IMR-90 (cell line): Measurements from ENCODE around the gene AQP12B. TPM values are rescaled to one million over a fixed set of nuclear protein-coding genes. Genes with fewer than 3 reads are reported as not detected.

Experiments used
- ATAC-seq: fragments of 200-7000 bp; cut with Tn5 transposase; 2 replicates; pipeline ENCODE4 v1.9.1; 2020; ENCODE audit warnings: low read depth, mild to moderate bottlenecking, moderate library complexity
- BruUV-seq: library from RNA; stranded (reverse); fragments of 400-500 nt; replicated peaks from 2 replicates; lab custom pipeline; 2021; lab: Mats Ljungman, UMichigan
- CTCF ChIA-PET: fragments of 300-600 bp; formaldehyde crosslinking; extraction: SDS; loops from one replicate; lab custom pipeline; 2021; ENCODE audit warnings: antibody characterized with exemption; lab: Yijun Ruan, JAX
- POLR2A ChIA-PET: fragments of 300-600 bp; sonication (Branson Sonifier 250); formaldehyde crosslinking; loops from one replicate; lab custom pipeline; 2022; ENCODE audit warnings: antibody characterized with exemption; ENCODE audit not compliant: unreplicated experiment; lab: Charles Lee
- DNase-seq: peaks from one replicate; pipeline ENCODE4 v3.0.0; 2013
- H2AFZ ChIP-seq: replicated peaks from 2 replicates; pipeline ENCODE3; 2013; ENCODE audit warnings: low read length, mild to moderate bottlenecking; ENCODE audit not compliant: poor library complexity
- H2AK5ac ChIP-seq: 2 replicates; pipeline ENCODE4 v1.6.1; 2013; ENCODE audit warnings: low read depth, low read length, inconsistent platforms
- H2AK9ac ChIP-seq: replicated peaks from 2 replicates; pipeline ENCODE3; 2013; ENCODE audit warnings: mild to moderate bottlenecking, low read depth, low read length, moderate library complexity; ENCODE audit not compliant: poor library complexity
- H2BK120ac ChIP-seq: 2 replicates; pipeline ENCODE4 v1.6.1; 2013; ENCODE audit warnings: low read depth, low read length, inconsistent platforms
- H2BK15ac ChIP-seq: 3 replicates; pipeline ENCODE4 v1.6.1; 2013; ENCODE audit warnings: low read depth, low read length, inconsistent platforms
- H2BK20ac ChIP-seq: 2 replicates; pipeline ENCODE4 v1.6.1; 2013; ENCODE audit warnings: low read depth, mild to moderate bottlenecking, inconsistent platforms, low read length, moderate library complexity
- H2BK5ac ChIP-seq: 2 replicates; pipeline ENCODE4 v1.6.1; 2013; ENCODE audit warnings: mild to moderate bottlenecking, low read depth, low read length, inconsistent platforms; ENCODE audit not compliant: poor library complexity, severe bottlenecking
- H3K14ac ChIP-seq: replicated peaks from 2 replicates; pipeline ENCODE4 v1.6.1; 2013; ENCODE audit warnings: low read depth, low read length, inconsistent platforms
- H3K18ac ChIP-seq: 2 replicates; pipeline ENCODE4 v1.6.1; 2013; ENCODE audit warnings: low read depth, low read length, control low read depth
- H3K23ac ChIP-seq: 2 replicates; pipeline ENCODE4 v1.6.1; 2013; ENCODE audit warnings: low read depth, low read length, inconsistent platforms
- H3K27ac ChIP-seq: 2 replicates; pipeline ENCODE4 v1.5.1; 2013; ENCODE audit warnings: mild to moderate bottlenecking, control low read depth, low read length; ENCODE audit not compliant: insufficient read depth
- H3K27me3 ChIP-seq: 2 replicates; pipeline ENCODE4 v1.6.1; 2013; ENCODE audit warnings: low read length; ENCODE audit not compliant: control insufficient read depth, insufficient read depth
- H3K36me3 ChIP-seq: 2 replicates; pipeline ENCODE4 v1.6.1; 2013; ENCODE audit warnings: low read length, mixed read lengths; ENCODE audit not compliant: control insufficient read depth, insufficient read depth
- H3K4ac ChIP-seq: 2 replicates; pipeline ENCODE4 v1.6.1; 2013; ENCODE audit warnings: low read depth, low read length, inconsistent platforms
- H3K4me1 ChIP-seq: 2 replicates; pipeline ENCODE4 v1.6.1; 2013; ENCODE audit warnings: low read length, mixed read lengths; ENCODE audit not compliant: control insufficient read depth, insufficient read depth
- H3K4me2 ChIP-seq: 2 replicates; pipeline ENCODE4 v1.6.1; 2013; ENCODE audit warnings: low read depth, mild to moderate bottlenecking, control low read depth, low read length, moderate library complexity
- H3K4me3 ChIP-seq: 2 replicates; pipeline ENCODE4 v1.5.1; 2013; ENCODE audit warnings: low read depth, mild to moderate bottlenecking, control low read depth, low read length, moderate library complexity; ENCODE audit not compliant: insufficient read depth
- H3K56ac ChIP-seq: 2 replicates; pipeline ENCODE4 v1.6.1; 2013; ENCODE audit warnings: low read length, inconsistent platforms; ENCODE audit not compliant: insufficient read depth; ENCODE audit errors: extremely low read depth
- H3K79me1 ChIP-seq, 2 experiments: 2 replicates each; pipeline ENCODE4 v1.6.1; 2013; ENCODE audit warnings: low read length in 2 of 2, inconsistent platforms in 1 of 2, low read depth in 1 of 2
- H3K9ac ChIP-seq: 2 replicates; pipeline ENCODE4 v1.6.1; 2013; ENCODE audit warnings: low read depth, low read length, control low read depth
- H3K9me1 ChIP-seq: 2 replicates; pipeline ENCODE4 v1.6.1; 2013; ENCODE audit warnings: low read length, inconsistent platforms; ENCODE audit not compliant: insufficient read depth
- H3K9me3 ChIP-seq: 2 replicates; pipeline ENCODE4 v1.6.1; 2013; ENCODE audit warnings: low read length; ENCODE audit not compliant: control insufficient read depth, insufficient read depth
- H4K20me1 ChIP-seq: 2 replicates; pipeline ENCODE4 v1.6.1; 2013; ENCODE audit warnings: low read length, inconsistent platforms; ENCODE audit not compliant: insufficient read depth
- H4K5ac ChIP-seq: 2 replicates; pipeline ENCODE4 v1.6.1; 2013; ENCODE audit warnings: mild to moderate bottlenecking, low read depth, low read length, control low read depth
- H4K8ac ChIP-seq, 2 experiments: 2 replicates each; pipeline ENCODE4 v1.6.1; 2013; ENCODE audit warnings: low read depth in 2 of 2, low read length in 2 of 2, control low read depth in 1 of 2, inconsistent platforms in 1 of 2
- H4K91ac ChIP-seq: 2 replicates; pipeline ENCODE4 v1.6.1; 2013; ENCODE audit warnings: low read depth, low read length, inconsistent platforms; ENCODE audit not compliant: insufficient read depth
- BHLHE40 ChIP-seq: fragments of 150-350 bp; IDR thresholded peaks from 2 replicates; pipeline ENCODE4 v1.6.1; 2016; ENCODE audit warnings: mild to moderate bottlenecking, low read depth, low read length
- CEBPB ChIP-seq: IDR thresholded peaks from 2 replicates; pipeline ENCODE4 v1.6.1; 2012; ENCODE audit warnings: low read depth, low read length, improper control_type of control experiment
- FOS ChIP-seq: fragments of 150-350 bp; IDR thresholded peaks from 2 replicates; pipeline ENCODE4 v1.6.1; 2016; ENCODE audit warnings: low read depth, low read length
- MAFK ChIP-seq: IDR thresholded peaks from 2 replicates; pipeline ENCODE4 v1.6.1; 2012; ENCODE audit warnings: low read depth, low read length, improper control_type of control experiment
- MAZ ChIP-seq: IDR thresholded peaks from 2 replicates; pipeline ENCODE4 v1.6.1; 2012; ENCODE audit warnings: low read depth, mild to moderate bottlenecking, low read length, improper control_type of control experiment, moderate library complexity, borderline replicate concordance
- RAD21 ChIP-seq: IDR thresholded peaks from 2 replicates; pipeline ENCODE4 v1.6.1; 2012; ENCODE audit warnings: low read length, improper control_type of control experiment
- RCOR1 ChIP-seq: IDR thresholded peaks from 2 replicates; pipeline ENCODE4 v1.6.1; 2012; ENCODE audit warnings: mild to moderate bottlenecking, low read length, improper control_type of control experiment; ENCODE audit not compliant: insufficient replicate concordance
- WGBS, 2 experiments: methylation state at CpG; one replicate each; pipeline versions ENCODE4 v1.1.5 to v1.1.7; 2013; ENCODE audit warnings: missing lambda C conversion rate in 2 of 2; ENCODE audit not compliant: insufficient read length in 1 of 2; ENCODE audit errors: extremely low coverage in 2 of 2; 5-methylcytosine and 5-hydroxymethylcytosine counted together
- dilution Hi-C: fragments of 300-500 bp; cut with HindIII; formaldehyde crosslinking; loops from one replicate; pipeline ENCODE4 v1.14.3; 2018; ENCODE audit warnings: low sequenced_read_pairs; ENCODE audit not compliant: unreplicated experiment
- in situ Hi-C: fragments of 300-500 bp; cut with MboI; formaldehyde crosslinking; loops from 3 replicates; pipeline ENCODE4 v1.14.3; 2019; ENCODE audit warnings: low sequenced_read_pairs, inconsistent platforms, mixed read lengths
- intact Hi-C: fragments of 100-400 bp; cut with micrococcal nuclease; formaldehyde crosslinking; loops from 2 replicates; pipeline ENCODE4 v1.10.0; 2022
- polyA plus RNA-seq, 3 experiments: library from polyadenylated mRNA; depleted of rRNA; stranded (reverse); fragments of >200 nt; gene quantifications; 2 replicates each; pipeline ENCODE4 v1.2.3, GENCODE V29; 2012; ENCODE audit warnings: low replicate concordance in 1 of 3
- total RNA-seq: library from RNA; depleted of rRNA; stranded (reverse); fragments of >200 nt; gene quantifications from 2 replicates; pipeline ENCODE4 v1.2.3, GENCODE V29; 2012
- TF ChIP-seq, protein P1 (sequence below): fragments of 150-350 bp; IDR thresholded peaks from 2 replicates; pipeline ENCODE4 v1.6.1; 2017; ENCODE audit warnings: mild to moderate bottlenecking, antibody characterized with exemption, low read length, low read depth
- TF ChIP-seq, protein P2 (sequence below): conservative IDR thresholded peaks from 2 replicates; pipeline ENCODE4 v1.5.1; 2012; ENCODE audit warnings: mild to moderate bottlenecking, low read depth, low read length, improper control_type of control experiment

Gene AQP12B
- total and polyA plus RNA-seq, 2 of the 4 experiments (the other 2 are of a cell fraction): not detected

DNA sequence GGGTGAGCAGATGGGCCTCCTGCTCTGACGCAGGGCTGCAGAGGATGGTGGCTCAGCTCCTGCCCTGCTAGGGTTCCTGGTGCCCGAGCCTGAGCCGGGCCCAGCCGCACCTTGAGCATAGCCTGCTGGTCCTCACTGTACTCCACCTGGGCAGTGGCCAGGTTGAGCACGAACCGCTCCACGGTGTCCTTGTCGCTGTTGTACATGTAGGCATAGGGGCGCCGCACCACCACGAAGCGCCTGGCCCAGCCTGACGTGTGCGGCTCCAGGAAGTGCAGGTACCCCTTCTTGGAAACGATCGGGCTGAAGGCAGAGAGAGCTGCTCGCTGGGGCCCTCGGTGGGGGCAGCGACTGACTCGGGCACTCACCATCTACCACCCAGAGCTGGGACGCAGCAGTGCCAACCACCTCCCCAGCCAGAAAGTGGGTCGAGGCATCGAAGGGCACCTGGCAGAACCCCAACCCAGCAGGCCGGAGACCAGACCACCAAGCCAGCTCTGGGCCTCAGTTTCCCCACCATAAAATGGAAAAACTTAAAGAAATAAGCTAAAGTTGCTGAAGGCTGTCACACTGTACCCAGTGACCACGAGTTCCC is 36.3 kb upstream of the AQP12B start:
- Histone ChIP-seq H2AK5ac (no peak overlapping the region), H2BK5ac (no peak overlapping the region), H4K8ac (no peak overlapping the region), H3K79me1 (no peaks in the 10 kb centered on the region), H3K14ac (no peak overlapping the region), H2BK15ac (no peak overlapping the region), H3K23ac (no peak overlapping the region), H3K36me3 (no peaks in the 10 kb centered on the region), H3K4me2 (no peak overlapping the region), H3K9me1 (no peaks in the 10 kb centered on the region), H3K4me1 (no peaks in the 10 kb centered on the region), H3K4me3 (no peak overlapping the region), H4K20me1 (no peaks in the 10 kb centered on the region), H2BK120ac (no peak overlapping the region), H2BK20ac (no peak overlapping the region), H3K18ac (no peak overlapping the region), H3K9ac (no peak overlapping the region), H4K5ac (no peak overlapping the region), H3K4ac (no peak overlapping the region), H3K9me3 (no peaks in the 10 kb centered on the region), H2AK9ac (no peak overlapping the region), H3K27ac (no peak overlapping the region), H3K56ac (no peak overlapping the region), H4K91ac (no peak overlapping the region), H3K27me3 (peaks cover 39% of the 10 kb centered on the region; the same call in 1 of the 2 replicates), H2AFZ (no peak overlapping the region)
- CTCF ChIA-PET: interaction anchor here (1.2 kb wide), 1 partner anchor 14 kb away, joined by 3 read pairs; no protein-coding TSS in a partner anchor
- 87% methylated on average over 7 of the region's 25 CpGs; no CpG with 5 or more reads in 1 of the 2 experiments for WGBS, 2 experiments
- no TSS peak for BruUV-seq
- ATAC-seq (no peak), DNase-seq (no peak)
- TF ChIP-seq BHLHE40: no peak
- no peak for TF ChIP-seq FOS
- TF ChIP-seq RCOR1: no peak
- no peak for TF ChIP-seq RAD21
- TF ChIP-seq MAFK: no peak
- TF ChIP-seq MAZ: no peak
- TF ChIP-seq, protein P1, sequence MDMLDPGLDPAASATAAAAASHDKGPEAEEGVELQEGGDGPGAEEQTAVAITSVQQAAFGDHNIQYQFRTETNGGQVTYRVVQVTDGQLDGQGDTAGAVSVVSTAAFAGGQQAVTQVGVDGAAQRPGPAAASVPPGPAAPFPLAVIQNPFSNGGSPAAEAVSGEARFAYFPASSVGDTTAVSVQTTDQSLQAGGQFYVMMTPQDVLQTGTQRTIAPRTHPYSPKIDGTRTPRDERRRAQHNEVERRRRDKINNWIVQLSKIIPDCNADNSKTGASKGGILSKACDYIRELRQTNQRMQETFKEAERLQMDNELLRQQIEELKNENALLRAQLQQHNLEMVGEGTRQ: no peak
- TF ChIP-seq, protein P2, sequence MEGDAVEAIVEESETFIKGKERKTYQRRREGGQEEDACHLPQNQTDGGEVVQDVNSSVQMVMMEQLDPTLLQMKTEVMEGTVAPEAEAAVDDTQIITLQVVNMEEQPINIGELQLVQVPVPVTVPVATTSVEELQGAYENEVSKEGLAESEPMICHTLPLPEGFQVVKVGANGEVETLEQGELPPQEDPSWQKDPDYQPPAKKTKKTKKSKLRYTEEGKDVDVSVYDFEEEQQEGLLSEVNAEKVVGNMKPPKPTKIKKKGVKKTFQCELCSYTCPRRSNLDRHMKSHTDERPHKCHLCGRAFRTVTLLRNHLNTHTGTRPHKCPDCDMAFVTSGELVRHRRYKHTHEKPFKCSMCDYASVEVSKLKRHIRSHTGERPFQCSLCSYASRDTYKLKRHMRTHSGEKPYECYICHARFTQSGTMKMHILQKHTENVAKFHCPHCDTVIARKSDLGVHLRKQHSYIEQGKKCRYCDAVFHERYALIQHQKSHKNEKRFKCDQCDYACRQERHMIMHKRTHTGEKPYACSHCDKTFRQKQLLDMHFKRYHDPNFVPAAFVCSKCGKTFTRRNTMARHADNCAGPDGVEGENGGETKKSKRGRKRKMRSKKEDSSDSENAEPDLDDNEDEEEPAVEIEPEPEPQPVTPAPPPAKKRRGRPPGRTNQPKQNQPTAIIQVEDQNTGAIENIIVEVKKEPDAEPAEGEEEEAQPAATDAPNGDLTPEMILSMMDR: no peak
- no peak for TF ChIP-seq CEBPB
- dilution Hi-C loops: no loop called here
- intact Hi-C loops: no loop called here
- POLR2A ChIA-PET: no interaction called here
- in situ Hi-C loops: no loop called here
